IPS DF 4.7 (cell line): ENCODE data around the gene ARHGAP6.
"Not testable (repeated sequence)": the region's sequence is repeated elsewhere in the genome, so short reads cannot be mapped to it uniquely, and the experiment has no call there.

ENCODE experiments used
- DNase-seq: peaks from one replicate; pipeline ENCODE4 v3.0.0-alpha.2; 2013; ENCODE audit warnings: low spot score; ENCODE audit errors: extremely low read depth

The ARHGAP6 gene

DNA sequence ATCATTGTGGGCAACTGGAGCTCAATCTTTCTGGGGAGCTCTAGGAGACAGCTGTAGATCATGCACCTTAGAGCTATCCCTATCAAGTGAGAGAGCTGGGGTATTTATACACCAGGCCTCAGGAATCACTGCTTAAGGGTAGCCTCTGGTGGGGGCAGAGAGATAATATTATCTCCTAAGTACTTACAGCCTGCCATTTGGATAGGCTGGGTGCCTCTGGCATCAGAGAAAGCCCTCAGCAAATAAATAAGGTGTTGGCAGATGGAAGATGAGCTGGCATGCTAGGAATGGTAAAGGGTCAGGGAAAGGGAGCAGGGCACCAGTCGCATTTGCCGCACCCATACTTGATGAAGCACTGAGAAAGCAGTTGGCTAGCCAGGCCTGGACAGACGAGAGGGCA is 478.7 kb downstream of the ARHGAP6 start:
- no peak for DNase-seq

DNA sequence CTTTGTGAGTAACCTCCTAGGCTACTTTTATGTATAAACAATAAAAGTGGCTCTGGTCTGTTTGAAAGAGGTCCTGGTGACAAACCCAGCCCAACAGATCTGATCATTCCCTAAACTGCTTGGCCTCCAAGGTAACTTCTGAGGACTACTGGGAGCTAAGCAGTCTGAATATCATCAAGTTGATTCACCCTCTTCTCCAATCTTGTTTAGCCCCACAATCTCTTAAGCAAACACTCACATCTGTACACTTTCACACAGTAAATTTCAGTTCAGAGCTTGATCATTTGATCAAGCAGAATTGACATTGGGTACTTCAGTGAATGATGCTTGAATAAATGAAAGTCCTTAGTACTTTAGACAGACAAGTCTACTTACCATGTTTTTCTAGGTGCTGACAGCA is 479.9 kb downstream of the ARHGAP6 start:
- no peak for DNase-seq

DNA sequence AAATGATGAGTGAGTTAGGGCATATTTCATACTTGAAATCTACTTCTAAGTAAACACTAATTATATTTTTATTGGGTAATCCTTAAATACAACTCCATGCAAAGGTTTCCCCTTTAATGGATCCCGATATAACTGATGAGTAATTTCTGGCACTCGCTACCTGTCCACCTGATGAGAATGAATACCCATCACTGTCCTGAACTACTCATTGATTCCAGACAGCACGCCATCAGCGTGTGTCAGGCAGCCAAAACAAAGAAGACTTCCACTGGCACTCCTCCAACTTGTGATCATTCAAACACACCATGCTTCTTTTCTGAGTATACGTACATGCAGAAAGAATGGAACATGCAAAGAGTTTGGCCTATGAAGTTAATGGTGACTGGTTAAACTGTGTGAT is 485.1 kb downstream of the ARHGAP6 start:
- DNase-seq, result no peak

DNA sequence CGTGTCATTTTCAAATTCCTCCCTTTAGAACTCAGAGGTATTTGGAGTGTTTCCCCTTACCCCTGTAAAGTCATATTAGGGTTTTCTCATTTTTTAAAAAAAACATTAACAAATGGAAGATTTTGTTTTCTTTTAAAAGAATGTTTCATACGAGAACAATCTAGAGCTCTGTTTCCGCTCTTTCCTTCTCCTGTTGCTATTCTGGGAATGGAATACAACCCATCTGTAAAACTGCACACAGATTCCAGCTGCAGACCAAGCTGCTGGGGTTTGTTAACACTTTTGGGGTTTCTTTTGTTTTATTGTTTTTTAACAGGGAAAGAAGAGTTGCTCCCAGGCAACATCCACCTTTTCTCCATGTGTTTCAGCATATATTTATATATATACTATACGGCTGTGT is 493.3 kb downstream of the ARHGAP6 start:
- DNase-seq, result no peak

DNA sequence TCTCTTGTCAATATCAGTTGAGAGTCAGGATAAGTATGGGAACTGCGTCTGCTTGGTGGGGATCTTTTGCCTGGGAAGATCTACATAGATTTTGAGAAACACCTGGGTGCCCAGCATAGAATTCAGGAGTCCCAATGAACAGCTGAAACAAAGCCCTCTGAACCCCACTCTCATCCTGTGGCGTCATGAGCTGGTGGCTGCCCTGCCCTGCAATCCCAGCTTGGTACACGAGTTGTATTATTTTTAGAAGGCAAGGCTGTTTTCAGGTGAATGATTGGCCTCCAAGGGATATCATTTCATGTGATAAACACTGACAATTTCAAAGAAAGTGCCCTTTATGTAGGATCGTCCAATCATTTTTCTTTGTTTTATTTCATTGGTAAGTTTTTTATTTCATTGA is 493.8 kb downstream of the ARHGAP6 start:
- DNase-seq, result no peak

DNA sequence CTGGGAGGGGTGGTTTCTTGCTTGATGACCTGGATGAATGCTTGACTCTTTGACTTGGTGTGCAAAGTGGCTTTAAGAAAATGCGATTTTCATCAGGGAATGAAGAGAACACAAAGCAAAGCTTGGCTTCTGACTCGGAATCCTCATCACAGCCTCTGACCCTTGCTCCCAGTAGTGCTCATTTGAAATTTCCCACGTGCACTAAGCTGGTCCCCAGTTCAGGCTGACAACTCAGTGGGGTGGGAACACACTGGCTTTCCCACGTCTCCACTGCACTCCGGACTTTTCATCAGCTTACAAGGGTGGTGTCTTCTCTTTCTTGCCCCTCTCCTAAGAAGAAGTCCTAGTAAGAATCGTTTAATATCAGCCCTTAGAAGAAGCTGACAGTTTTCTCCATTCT is 501.3 kb downstream of the ARHGAP6 start:
- DNase-seq, result no peak

DNA sequence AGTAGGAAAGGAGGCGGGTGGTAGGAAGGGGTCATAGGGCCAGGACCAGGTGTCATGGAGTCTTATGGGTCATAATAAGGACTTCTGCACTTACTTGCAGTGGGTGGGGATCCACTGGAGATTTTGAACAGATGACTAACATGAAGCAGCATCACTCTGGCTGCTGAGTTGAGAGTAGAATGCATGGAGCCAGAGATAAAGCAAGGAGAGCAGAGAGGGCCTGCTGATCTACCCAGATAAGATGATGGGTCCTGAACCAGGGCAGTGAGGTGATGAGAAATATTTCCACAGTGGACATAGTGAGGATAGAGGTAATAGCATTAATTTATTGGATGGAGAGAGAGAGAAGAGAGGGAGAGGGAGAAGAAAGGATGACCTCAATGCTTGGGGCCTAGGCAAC is 506.6 kb downstream of the ARHGAP6 start:
- no peak for DNase-seq

DNA sequence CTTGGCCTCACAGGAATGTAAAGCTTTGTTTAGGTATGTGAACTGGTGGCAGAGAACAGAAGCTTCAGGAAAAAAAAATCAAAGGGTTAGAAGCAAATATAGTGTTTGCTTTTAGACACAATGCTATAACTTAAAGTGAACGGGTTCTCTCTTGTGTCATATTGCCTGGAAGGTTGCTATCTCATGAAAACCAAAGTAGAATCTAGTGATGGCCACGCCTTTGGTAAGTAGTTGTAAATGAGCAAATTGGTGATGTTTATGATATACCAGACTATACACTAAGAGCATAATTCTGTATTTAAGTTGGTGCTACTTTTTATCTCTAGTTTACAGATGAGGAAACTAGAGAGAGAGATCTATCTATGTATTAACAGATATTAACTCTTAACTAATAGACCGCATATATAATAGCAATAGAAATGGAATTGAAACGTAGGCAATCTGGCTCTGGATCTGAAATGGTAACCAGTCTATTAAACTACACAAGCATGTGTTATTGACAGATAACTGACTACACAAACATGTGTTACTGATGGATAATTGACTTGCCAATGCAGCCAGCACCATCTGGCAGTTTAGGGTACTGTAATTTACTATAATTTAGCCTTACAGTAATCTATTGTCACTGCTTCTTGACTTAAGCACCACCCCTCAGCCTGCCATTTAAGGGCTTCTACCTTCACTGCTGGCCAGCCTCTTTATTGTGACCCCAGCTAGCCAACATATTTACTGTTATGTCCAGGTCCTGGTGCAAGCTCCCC is 513.7 kb downstream of the ARHGAP6 start:
- DNase-seq, result no peak

DNA sequence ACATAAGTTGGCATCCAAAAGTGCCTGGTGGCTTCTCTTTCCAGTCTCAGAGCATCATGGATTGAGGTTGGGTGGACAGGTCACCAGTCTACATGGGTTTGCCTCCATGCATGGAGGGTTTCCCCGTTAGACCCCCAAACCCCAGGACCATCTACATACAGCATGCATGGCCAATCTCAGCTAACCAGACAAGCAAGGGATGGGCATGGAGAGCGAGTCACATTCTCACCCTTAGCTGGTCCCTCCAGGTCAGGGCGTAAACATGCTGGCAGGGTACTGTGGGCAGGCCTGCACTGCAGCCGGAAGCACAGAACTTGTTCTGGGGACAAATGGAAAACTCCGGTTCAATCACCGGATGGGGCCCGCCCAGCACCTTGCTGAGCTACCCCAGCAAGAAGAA is 517.3 kb downstream of the ARHGAP6 start:
- no peak for DNase-seq

DNA sequence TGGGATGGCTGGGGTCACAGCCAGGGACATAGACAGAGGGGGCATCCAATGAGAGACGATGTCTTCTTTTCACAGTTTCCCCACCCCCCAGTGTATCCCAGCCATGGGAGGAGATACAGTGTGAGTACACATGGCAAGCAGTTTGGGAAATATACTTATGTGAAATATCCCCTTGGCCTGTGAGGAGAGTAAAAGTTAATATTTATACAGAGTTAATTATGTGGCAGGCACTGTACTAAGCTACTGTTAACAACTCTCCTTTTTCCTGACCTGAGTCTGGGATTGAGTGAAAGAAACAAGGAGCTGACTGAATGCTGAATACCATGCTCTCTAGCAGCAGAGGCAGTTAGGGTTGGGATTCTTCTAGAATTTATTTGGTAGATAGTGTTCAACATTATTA is 519.3 kb downstream of the ARHGAP6 start:
- no peak for DNase-seq

DNA sequence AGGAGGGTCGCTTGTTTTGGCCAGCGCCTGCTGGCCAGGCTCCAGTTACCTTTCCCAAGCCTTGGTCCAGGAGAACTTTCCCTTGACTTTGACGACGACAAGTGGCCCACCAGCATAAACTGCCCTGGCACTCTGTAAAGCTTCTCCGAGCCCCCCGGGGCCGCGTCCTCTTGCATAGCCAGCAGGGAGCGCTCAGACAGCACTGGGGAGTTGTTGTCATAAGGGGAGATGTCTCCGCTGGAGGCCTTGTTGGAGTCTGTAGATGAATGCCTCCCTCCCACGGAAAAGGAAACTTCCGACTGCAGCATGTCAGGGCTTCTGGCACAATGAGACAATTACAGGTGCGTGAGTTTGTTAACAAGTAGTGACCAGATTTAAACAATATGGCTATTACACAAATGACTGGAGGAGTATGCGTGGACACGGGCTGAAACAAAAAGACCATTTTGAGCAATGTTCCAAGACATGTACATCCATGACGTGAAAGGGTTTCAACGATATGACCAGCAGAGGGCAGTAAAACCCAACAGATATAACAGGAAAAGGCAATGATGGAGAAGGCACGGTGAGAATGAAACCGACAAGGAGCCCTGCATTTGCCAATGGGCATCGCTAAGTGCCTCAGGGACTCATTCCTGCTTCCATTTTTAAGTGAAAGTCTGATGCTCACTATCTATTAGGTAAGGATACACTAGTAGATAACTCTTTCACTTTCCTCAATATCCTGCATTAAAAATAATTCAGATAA is 521.6 kb downstream of the ARHGAP6 start:
- DNase-seq, result no peak

DNA sequence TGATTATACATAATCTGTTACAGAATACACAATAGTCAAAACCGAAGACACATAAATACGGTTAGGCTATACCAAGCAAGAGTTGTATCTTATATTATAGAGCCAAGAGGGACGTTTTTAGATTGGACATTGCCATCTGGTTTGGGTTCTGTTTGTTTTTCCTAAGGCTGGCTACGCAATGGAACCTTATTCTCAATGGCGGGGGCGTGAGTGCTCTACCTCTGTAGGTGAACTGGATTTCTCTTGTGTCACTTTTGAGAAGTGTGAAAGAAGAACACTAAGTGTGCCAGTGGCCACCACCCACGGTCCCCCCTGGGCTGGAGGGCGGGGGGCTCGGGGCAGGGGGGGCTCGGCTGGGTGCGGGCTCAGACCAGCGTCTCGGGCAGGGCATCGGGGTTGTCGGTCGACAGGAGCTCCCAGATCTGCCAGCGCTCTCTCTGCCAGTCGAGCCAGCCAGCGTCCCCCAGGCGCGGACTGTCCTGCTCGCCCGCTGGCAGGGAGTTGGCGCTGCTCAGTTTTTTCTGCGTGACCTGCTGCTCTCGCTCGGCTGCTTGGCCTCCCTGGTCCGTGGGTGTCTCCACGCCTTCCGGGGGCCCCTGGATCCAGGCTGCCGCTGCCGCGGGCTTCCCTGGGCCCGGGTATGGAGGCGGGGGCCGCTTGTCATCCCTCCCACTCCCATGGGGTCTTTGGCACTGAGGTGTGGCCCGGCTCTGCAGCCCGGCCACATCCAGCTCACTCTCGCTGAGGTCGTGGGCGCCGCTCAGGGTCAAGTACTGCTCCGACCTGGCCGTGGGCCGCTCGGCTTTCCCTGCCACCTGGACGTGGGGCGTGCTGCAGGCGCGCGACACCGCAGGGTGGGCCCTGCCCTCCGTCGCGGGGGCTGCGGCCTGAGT is 527.0 kb downstream of the ARHGAP6 start:
- DNase-seq, result no peak

DNA sequence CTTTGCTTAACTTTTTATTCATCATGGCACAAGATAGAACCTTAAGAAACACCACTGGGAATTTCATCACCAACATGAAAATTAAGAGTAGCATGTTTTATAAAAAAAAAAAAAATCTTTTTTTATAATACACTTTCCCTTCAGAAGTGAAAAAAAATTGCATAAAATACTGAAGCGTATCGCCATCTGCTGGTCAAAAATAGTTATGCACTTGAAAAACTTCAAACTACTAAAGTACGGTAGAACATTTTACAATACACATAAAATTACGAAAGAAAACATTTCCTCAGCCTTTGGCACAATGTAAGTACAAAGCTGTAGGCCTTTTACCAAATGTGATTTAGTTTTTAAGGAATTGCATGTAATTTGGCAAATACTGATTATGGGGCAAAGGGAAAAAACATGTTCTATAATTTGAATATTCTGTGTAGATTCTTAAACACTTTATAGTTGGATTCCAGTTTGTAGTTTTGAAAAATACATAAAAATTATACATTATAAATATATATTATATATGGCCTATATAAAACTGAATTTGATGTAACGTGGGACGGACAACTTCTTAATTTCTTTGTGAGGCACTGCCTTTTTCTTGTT is 528.1 kb downstream of the ARHGAP6 start:
- DNase-seq, result no peak

DNA sequence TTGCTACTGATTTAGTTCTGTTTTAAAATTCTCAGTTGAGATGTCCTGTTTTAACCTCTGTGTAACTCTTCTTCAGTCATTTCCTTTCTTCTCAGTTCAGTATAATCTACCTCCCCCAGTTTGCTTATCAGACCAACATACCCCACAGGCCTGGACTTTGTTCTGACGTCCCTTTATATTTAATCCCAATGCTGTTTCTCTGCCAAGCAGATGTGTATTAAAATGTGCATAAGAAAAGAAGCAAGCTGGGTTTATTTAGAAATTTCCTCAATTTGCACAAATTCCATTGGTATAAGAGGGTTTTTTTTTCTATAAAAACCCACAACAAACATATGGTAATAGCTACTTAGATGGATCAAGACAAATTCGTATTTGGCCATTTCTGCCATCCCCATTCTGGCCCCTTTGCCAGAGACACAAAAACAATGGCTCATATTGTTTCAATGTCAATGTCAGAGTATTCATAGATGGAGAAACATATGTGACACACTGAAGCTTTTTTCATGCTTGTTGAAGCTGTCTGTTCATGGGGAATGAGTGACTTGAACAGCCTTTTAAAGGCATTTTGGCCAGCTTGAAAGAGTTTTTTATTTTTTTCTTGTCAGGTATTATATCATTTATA is 530.0 kb downstream of the ARHGAP6 start:
- no peak for DNase-seq

DNA sequence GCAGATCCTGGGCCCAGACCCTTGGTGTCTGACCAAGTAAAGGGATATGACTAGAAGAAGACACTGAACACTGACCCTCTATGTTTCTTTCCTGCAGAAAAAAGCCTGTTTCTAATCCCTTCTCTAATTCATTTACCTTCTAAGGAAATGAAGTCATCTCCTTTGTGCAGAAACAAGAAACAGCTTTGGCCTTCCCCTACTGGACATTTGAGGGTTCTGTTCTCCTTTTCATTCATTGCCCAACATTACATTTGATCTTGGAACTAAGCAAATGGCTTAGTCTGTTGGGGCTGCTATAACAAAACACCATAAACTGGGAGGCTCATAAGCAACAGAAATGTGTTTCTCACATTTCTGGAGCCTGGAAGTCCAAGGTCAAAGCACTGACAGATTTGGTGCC is 534.6 kb downstream of the ARHGAP6 start:
- DNase-seq, result no peak

DNA sequence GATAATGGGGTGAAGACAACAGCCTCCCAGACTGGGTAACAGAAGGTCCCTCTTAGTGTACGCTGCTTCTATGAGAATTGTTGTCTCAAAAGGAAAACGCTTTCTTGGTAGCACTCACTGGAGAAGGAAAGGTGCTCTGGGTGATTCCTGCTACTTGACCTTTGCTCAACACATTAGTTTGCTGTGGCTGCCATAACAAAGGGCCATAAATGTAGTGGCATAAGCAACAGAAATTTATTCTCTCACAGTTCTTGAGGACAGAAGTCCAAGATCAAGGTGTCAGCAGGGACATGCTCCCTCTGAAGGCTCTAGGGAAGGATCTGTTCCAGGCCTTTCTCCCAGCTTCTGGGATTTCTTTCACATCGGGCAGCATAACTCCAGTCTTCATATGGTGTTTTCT is 535.6 kb downstream of the ARHGAP6 start:
- DNase-seq, result no peak

DNA sequence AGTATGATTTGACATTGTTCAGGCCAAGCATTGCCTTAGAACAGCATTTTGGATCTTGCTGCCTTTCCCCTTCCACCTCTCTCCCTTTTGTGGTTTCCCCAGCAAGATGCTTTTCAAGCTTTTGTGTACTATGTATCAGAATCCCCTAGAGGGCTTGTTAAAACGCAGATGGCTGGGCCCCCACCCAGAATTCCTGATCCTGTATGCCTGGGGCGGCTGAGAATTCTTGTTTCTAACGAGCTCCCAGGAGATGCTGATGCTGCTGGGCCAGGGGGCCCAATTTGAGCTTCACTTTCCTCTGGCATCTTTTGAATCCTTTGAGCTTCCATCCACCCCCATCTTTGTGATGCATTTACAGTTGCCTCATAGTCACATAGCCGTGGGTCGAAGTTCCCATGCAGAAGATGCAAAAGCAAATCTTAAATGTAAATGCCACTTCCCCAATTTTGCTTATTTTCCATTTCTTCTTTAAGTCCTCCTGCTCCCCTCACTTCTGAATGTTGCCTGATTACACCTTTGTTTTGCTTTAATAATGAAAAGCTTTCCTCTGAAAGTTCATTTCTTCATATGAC is 536.1 kb downstream of the ARHGAP6 start:
- no peak for DNase-seq

DNA sequence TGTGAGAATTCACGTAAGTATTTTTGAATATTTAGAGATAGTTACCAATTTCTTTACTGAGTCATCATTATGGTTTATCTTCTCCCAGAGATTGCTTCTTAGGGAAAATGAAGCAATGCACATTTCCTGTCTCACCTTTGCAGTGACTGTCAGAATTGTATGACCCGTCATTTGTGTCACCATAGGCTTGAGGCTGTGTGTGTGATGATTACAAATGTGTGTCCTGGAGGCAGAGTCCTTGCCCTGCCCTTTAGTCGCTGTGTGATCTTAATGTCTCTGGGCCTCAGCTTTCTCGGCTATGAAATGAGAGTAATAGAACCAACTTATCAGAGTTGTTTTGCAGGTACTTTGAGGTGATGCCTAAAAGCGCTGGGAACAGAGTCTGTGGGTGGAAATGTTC is 540.7 kb downstream of the ARHGAP6 start:
- no peak for DNase-seq

DNA sequence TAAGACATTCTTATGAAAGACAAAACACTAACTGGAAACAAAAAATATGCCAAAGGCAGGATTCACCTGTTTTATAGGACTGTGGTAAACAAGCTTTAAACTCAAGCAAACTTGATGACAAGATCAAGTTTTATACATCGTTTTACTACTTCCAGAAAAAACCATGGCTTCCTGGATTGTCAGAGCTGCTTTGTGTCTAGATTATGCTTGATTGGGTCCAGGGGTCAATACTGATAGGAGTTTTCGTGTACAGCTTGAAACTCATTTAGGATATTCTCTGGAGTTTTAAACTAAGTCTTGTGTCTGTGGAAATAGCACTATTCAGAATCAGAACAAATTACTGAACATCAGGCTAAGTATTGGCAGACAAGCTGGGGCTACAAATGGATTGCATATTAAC is 541.6 kb downstream of the ARHGAP6 start:
- no peak for DNase-seq

DNA sequence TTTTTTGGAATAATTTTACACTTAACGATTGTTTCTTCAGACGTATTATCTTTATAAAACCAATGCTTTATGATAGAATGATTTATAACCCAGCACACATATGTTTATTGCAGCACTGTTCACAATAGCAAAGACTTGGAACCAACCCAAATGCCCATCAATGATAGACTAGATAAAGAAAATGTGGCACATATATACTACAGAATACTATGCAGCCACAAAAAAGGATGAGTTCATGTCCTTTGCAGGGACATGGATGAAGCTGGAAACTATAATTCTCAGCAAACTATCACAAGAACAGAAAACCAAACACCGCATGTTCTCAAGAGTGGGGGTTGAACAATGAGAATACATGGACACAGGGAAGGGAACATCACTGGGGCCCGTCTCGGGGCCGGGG is 542.6 kb downstream of the ARHGAP6 start:
- not testable (repeated sequence) for DNase-seq
